HepG2 (cell line): Measurements from ENCODE around the gene ADI1. TPM values are rescaled to one million over a fixed set of nuclear protein-coding genes. Genes with fewer than 3 reads are reported as not detected.

Experiments
- ASH2L ChIP-seq: fragments of 300-600, 200-600 bp; sonication (generic); IDR thresholded peaks from 2 replicates; pipeline ENCODE4 v1.7.0; 2017; ENCODE audit warnings: low read depth, mild to moderate bottlenecking, moderate library complexity, mixed read lengths, low read length; ENCODE audit not compliant: insufficient read length
- ELF1 ChIP-seq: sonication (generic); formaldehyde crosslinking; IDR thresholded peaks from 2 replicates; pipeline ENCODE4 v1.4.0; 2020; ENCODE audit warnings: missing genetic modification reagents
- MEF2D ChIP-seq: sonication (generic); formaldehyde crosslinking; IDR thresholded peaks from 2 replicates; pipeline ENCODE4 v1.5.1; 2020; ENCODE audit warnings: mild to moderate bottlenecking, missing genetic modification reagents
- PHF8 ChIP-seq: sonication (generic); formaldehyde crosslinking; IDR thresholded peaks from 2 replicates; pipeline ENCODE4 v1.5.0; 2020; ENCODE audit warnings: missing genetic modification reagents
- ZBED4 ChIP-seq: sonication (generic); formaldehyde crosslinking; IDR thresholded peaks from 2 replicates; pipeline ENCODE4 v1.4.0; 2020; ENCODE audit warnings: missing genetic modification reagents, borderline replicate concordance
- ZEB1 ChIP-seq: IDR thresholded peaks from 2 replicates; pipeline ENCODE4 v1.6.1; 2012; ENCODE audit warnings: mild to moderate bottlenecking, low read depth, inconsistent platforms; ENCODE audit not compliant: insufficient replicate concordance
- ZNF337 ChIP-seq: sonication (generic); formaldehyde crosslinking; IDR thresholded peaks from 2 replicates; pipeline ENCODE4 v1.5.1; 2020; ENCODE audit warnings: missing genetic modification reagents, low read depth, mild to moderate bottlenecking, borderline replicate concordance
- ZNF446 ChIP-seq: sonication (generic); formaldehyde crosslinking; IDR thresholded peaks from 2 replicates; pipeline ENCODE4 v1.5.0; 2020; ENCODE audit warnings: mild to moderate bottlenecking, missing genetic modification reagents
- ZNF552 ChIP-seq: sonication (generic); formaldehyde crosslinking; IDR thresholded peaks from 2 replicates; pipeline ENCODE4 v1.9.0; 2022; ENCODE audit warnings: missing genetic modification reagents, mild to moderate bottlenecking, borderline replicate concordance
- ZNF800 ChIP-seq: sonication (generic); formaldehyde crosslinking; IDR thresholded peaks from 2 replicates; pipeline ENCODE4 v1.4.0; 2020; ENCODE audit warnings: missing genetic modification reagents
- polyA plus RNA-seq, 8 experiments: library from polyadenylated mRNA; depleted of rRNA in 3 of 8; stranded (reverse) in 7 of 8; unstranded in 1 of 8; fragments of >200 nt; fragmentation: Illumina TruSeq in 4 of 8; extraction: Trizol in 4 of 8; gene quantifications; 2 replicates each; pipeline versions ENCODE4 v1.2.1 to v1.2.3, GENCODE V29; 2011 to 2016; ENCODE audit warnings: low read depth in 4 of 8, missing spikeins in 1 of 8, mixed read lengths in 1 of 8; ENCODE audit not compliant: insufficient read depth in 1 of 8
- total RNA-seq, 5 experiments: library from RNA; depleted of rRNA; stranded (reverse); fragments of >200 nt; fragmentation: Illumina TruSeq; extraction: Trizol; gene quantifications; 2 replicates each; pipeline ENCODE4 v1.2.3, GENCODE V29; 2016; ENCODE audit warnings: low read depth in 1 of 5

The ADI1 gene
- total and polyA plus RNA-seq, 2 of the 13 experiments (the other 11 are each of a cell fraction or from before 2014, with no cell fraction given): 28.7 to 123 TPM

- no peak for TF ChIP-seq MEF2D (CRISPR knock-in tag)
- peak; percentile 32 for TF ChIP-seq ZEB1
- 0 out of 2 replicates have a peak, but pooled peaks have one; percentile 17 for TF ChIP-seq PHF8
- TF ChIP-seq ZNF552: no peak
- peak; percentile 23 for TF ChIP-seq ASH2L
- TF ChIP-seq ELF1 (CRISPR knock-in tag): no peak
- 0 out of 2 replicates have a peak, but pooled peaks have one; percentile 21 for TF ChIP-seq ZBED4
- 0 out of 2 replicates have a peak, but pooled peaks have one; percentile 44 for TF ChIP-seq ZNF446
- TF ChIP-seq ZNF800 (CRISPR knock-in tag): peak; percentile 54; the same call in 1 of the 2 replicates
- TF ChIP-seq ZNF337 (CRISPR knock-in tag): no peak
- TF ChIP-seq, all 625 proteins: peak for 11
Measured at GRCh38 chr2:3522961-3523421, 3.7 kb upstream of the ADI1 start (continued).
